Fibroblast of skin of scalp (primary cell): ENCODE data around the gene SCGN.

ENCODE experiments used
- DNase-seq: peaks from one replicate; pipeline ENCODE4 v3.0.0-alpha.2; 2013

The SCGN gene

GRCh38 chr6:25689966-25690365, 38.0 kb downstream of the SCGN start:
- DNase-seq, result no peak

GRCh38 chr6:25691894-25692293, 39.9 kb downstream of the SCGN start:
- DNase-seq, result no peak

- DNase-seq, result no peak
Observed at GRCh38 chr6:25692472-25692871, 40.5 kb downstream of the SCGN start.

DNA sequence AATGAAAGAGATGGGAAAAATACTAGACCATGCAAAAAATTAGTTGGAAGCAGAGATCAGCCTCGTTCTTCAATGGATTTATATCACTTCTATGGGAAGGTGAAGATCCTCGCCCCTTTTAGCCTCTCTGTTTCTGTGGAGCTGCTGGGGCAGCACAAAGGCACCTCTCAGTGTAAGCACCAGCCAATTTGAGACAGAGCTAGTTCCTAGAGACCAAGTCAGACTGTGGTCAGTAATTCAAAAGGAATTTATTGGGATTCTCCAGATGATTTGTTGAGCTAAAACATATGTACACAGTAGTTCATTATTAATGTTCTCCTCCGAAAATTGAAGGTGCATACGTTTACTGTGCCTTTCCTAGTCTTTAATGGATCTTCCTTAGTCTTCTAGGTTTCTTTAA, 42.4 kb downstream of the SCGN start:
- DNase-seq, result no peak

DNA sequence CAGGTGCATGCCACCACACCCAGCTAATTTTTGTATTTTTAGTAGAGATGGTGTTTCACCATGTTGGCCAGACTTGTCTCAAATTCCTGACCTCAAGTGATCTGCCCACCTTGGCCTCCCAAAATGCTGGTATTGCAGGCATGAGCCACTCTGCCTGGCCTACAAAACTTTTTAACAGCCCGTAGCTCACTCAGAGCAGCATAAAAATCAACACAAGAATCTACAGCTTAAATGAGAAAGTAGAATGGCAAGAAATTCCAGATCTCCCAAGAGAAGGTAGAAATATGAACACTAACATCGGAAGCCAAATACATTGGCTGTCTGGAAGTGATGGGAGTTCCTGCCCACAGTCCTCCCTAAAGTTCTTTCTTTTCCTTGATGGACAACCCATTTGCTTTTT, 43.7 kb downstream of the SCGN start:
- DNase-seq, result no peak

DNA sequence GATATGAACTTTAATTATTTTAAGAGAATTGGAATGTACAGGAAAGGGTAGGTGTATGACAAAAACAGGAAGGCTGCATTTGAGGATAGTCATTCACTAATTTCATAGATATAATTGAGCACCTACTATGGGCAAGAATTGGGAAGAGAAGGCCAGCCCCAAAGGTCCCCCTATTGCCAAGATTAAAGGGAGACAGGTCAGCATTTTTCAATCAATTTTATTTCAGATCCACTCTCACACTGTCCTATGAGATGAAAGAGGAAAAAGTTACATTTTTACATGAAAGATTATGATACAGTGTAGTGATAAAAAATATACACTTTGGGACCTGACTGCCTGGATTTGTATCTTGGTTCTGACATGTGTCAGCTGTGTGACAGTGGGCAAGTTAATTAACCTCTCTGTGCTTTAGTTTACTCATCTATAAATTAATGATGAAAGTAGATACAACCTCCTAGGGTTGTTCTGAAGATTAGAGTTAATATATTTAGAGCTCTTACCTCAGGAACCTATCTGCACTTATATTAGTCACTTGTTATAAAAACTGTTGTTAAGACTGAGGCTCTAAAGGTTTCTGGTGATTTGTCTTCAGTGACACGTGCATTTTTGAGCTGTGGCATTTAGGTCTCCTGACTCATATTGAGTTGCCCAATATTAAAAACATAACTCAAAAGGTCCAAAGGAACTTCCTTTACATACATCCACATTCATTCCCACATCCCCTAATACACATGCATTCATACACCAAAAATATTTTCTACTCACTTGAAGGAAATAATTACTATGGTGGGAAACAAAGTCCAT, 45.7 kb downstream of the SCGN start:
- no peak for DNase-seq

DNA sequence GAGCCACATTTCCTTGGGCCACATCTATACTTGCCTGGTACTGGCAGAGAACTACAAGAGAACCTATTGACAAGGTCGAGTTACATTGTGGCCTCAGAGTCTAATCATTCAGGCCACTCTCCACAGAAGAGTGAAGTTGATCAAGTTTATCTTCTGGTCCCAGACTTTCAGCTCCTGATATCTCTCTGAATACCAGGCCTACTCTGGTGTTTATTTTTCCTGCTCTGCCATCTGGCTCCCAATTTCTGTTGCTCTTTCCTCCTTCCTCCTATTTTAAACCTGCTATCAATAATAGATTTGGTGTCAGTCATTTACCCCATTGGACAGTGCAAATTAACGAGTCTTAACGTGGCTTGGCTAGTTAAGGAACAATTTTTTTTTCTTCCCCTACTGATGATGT, 46.6 kb downstream of the SCGN start:
- no peak for DNase-seq

- no peak for DNase-seq
Observed at GRCh38 chr6:25699649-25700048, 47.6 kb downstream of the SCGN start.

DNA sequence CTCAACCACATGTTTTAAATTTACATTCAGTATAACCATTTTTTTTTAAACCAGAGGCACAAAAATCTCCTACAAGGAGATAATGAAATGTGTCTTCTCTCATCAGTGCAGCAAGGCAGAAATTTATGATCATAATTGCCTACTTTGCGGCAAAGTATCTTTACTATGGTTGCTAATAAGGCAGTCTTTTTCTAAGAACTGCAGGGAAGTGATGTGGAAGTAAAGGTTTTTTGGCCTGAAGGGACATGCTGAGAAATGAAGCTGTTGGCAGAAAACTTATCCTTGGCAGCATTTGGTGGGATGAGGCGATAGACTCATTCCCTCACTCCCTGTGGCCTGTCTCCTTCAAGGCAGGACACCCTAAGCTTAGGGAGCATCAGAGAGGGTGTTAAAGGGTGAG, 48.7 kb downstream of the SCGN start:
- no peak for DNase-seq

DNA sequence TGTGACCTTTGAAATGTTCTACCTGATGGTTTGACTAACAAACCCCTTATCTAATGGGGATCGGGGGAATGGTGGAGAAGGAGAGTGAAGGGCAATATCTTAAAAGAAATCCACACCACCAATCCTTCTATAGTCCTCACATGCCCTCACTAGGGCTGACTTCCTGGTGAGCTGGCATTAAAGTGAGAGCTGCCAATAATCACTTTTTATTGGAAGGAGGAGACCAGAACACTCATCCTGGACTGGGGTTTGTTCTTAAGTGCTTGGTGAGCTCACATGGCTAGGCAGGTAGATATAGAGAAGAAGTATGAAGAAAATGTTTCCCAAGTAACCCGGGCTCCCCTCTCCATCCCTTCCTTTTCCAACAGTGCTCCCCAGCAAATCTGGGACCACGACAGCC, 49.8 kb downstream of the SCGN start:
- no peak for DNase-seq

DNA sequence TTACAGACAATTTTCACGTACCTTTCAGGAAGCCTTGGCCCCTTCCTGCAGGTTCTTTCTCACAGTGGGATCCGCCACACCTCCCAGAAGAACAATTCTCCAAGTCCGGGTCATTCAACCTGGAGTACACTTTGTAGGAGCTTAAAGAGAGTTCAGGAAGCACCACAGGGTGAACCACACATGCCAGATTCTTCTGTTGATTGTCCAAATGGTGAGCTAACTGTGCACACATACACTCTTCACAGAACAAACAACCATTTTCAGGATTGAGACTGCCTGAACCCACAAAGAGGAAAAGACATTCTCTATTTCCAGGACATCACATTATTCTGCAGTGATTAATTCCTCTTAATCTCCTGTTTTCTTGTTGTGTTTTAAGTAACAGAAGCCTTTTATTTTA, 51.0 kb downstream of the SCGN start:
- no peak for DNase-seq

- DNase-seq, result no peak
Observed at GRCh38 chr6:25704001-25704400, 52.0 kb downstream of the SCGN start.

DNA sequence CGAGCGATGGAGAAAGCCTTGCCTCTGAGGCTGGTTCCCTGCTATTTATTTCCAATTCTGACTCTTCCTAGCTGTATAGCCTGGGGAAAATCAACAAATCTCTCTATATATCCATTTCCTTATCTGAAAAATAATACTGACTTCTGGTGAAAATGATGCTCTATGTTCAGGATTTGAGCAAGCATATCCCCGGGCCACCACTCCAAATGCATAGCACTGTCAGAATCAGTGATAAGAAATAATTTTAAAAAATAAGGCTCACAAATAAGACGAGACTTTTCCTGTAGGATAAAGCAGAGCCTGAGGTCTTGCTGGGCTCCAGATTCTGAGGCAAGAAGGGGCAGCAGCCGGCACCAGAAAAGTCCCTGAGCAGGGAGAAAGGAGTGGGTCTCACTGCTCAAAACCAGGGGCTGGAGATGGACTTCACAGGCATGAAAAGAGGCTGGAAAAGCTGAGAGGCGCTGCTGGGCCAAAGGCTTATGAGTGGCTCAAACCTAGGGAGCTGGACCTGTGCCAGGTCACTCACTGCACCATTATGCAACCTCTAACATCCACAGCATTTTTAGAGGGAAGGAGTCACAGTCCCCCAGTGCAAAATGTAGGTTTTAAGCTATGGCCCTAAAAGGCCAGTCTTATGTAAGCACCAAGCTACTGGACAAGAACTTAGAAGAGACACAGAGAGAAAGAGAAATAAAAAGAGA, 54.4 kb downstream of the SCGN start:
- DNase-seq, result peak; percentile 2

GRCh38 chr6:25709761-25710160, 57.7 kb downstream of the SCGN start:
- no peak for DNase-seq

GRCh38 chr6:25710287-25710686, 58.3 kb downstream of the SCGN start:
- DNase-seq, result no peak

DNA sequence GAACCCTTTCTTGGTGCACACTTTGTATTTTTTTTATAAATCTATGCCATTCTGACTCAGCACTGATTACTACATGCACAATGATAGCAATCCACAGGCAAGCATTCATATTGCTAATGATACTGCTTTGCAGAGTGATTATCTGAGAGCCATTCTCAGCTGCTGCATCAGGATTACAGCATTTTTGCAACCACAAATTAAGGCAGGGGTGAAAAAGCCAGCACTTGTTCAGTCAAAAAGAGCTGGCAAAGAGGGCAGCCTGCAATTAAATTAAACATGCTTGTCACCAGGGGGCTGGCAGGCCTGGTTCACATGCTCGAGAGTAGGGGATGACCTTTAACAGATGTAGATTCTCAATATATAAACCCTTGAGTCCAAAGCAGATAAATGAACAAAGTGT, 61.8 kb downstream of the SCGN start:
- no peak for DNase-seq

DNA sequence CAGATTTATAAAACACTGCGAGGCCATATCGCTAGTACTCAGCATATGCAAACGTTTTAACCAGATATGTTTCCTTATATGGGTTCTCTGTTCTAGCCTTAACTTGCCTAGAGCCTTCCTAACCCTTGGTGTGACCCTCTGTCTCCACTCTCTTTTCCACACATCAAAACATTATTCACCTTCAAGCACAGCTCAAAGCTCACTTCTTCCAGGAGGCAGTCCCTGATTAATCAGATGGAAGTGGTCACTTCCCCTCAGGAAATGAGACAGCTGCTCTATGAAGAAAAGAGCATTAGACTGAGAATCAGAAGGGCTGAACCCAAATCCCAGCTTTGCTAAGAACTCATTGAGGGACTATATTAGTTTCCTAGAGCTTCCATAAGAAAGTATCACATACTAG, 62.8 kb downstream of the SCGN start:
- DNase-seq, result no peak

- DNase-seq, result no peak
Observed at GRCh38 chr6:25715794-25716193, 63.8 kb downstream of the SCGN start.

GRCh38 chr6:25717866-25718740, 66.1 kb downstream of the SCGN start:
- DNase-seq, result peak; percentile 39

GRCh38 chr6:25726122-25726911, 74.3 kb downstream of the SCGN start:
- DNase-seq, result no peak

DNA sequence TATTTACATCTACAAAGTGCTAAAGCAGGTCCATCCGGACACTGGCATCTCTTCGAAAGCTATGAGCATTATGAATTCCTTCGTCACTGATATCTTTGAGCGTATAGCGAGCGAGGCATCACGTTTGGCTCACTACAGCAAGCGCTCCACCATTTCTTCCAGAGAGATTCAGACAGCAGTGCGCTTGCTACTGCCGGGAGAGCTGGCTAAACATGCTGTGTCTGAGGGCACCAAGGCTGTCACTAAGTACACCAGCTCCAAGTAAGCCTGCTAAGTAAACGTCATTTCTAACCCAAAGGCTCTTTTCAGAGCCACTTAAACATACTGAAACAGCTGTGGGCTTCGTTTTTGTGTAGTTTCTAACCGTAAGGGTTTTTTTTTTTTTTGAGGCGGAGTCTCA, 75.0 kb downstream of the SCGN start:
- no peak for DNase-seq

DNA sequence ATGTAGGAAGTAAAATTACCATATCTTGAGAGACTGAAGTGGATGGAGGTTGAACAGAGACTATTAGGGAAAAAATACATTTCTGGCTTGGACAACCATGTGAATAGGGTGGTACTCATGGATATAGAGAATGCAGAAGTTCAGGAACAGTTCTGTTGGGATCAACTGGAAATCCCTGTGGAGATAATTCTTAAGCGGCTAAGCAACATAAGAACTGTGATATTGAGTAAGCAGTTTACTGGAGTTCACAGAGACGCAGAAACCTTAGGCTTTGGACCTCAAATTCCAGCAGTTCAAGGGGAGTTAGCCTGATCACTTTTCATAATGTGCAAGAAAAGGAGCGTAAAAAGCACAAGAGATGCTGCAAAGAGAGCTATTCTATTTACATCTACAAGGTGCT, 78.9 kb downstream of the SCGN start:
- no peak for DNase-seq

DNA sequence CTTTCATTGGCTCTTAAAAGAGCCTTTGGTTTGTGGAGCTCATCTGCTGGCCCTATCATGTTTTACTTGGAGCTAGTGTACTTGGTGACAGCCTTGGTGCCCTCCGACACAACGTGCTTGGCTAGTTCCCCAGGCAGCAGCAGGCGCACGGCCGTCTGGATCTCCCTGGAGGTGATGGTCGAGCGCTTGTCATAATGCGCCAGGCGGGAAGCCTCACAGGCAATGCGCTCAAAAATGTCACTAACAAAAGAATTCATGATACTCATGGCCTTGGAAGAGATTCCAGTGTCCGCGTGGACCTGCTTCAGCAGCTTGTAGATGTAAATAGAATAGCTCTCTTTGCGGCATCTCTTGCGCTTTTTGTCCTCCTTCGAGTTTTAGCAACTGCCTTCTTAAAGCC, 79.7 kb downstream of the SCGN start:
- DNase-seq, result no peak
